Tibial nerve (tissue), 4 donors: ENCODE measurements around the gene DLX1. TPM values are rescaled to one million over a fixed set of nuclear protein-coding genes. Genes with fewer than 3 reads are reported as not detected.
A peak's percentile ranks its signal among the peaks of the same experiment; 100 is the strongest.
"Not testable (repeated sequence)": the region's sequence is repeated elsewhere in the genome, so short reads cannot be mapped to it uniquely, and the experiment has no call there.

Experiments
- DNase-seq, 2 donors: peaks; one replicate each; pipeline ENCODE4 v3.0.0-alpha.2; 2019; ENCODE audit warnings: low spot score in 2 of 2
- H3K27ac ChIP-seq, 4 donors: fragments of 200-600 bp; sonication (generic) in 3 of 4; one replicate each; pipeline ENCODE4 v1.5.1; 2017 to 2019; ENCODE audit warnings: mild to moderate bottlenecking in 1 of 4
- H3K27me3 ChIP-seq, 2 donors: fragments of 200-600 bp; sonication (generic) in 1 of 2; one replicate each; pipeline versions ENCODE4 v1.5.1 to v1.6.0; 2017 to 2019
- H3K36me3 ChIP-seq, 3 donors: fragments of 200-600 bp; sonication (generic); one replicate each; pipeline ENCODE4 v1.5.1; 2018 to 2019
- H3K4me1 ChIP-seq, 4 donors: fragments of 200-600 bp; sonication (generic) in 3 of 4; one replicate each; pipeline ENCODE4 v1.5.1; 2017 to 2019
- H3K4me3 ChIP-seq, 4 donors: fragments of 200-600 bp; sonication (generic) in 3 of 4; one replicate each; pipeline ENCODE4 v1.5.1; 2017 to 2019; ENCODE audit warnings: mild to moderate bottlenecking in 1 of 4, moderate library complexity in 1 of 4
- H3K9me3 ChIP-seq, 4 donors: fragments of 200-600 bp; sonication (generic) in 3 of 4; one replicate each; pipeline ENCODE4 v1.5.1; 2017 to 2019
- EP300 ChIP-seq, 2 donors: sonication (generic); formaldehyde crosslinking; IDR thresholded peaks; one replicate each; pipeline ENCODE4 v1.6.1; 2017; ENCODE audit warnings: antibody characterized with exemption in 2 of 2, mild to moderate bottlenecking in 1 of 2
- POLR2A ChIP-seq, 2 donors: fragments of 450-650 bp; IDR thresholded peaks; one replicate each; pipeline ENCODE4 v1.6.1; 2017; ENCODE audit warnings: antibody characterized with exemption in 2 of 2, mild to moderate bottlenecking in 2 of 2, moderate library complexity in 2 of 2
- WGBS, 2 donors: methylation state at CpG; one replicate each; pipeline ENCODE4 v1.1.5; 2018; 5-methylcytosine and 5-hydroxymethylcytosine counted together
- total RNA-seq, 4 donors: library from RNA; depleted of rRNA; stranded (reverse); fragments of >200 nt; gene quantifications; one replicate each; pipeline ENCODE4 v1.1.0, GENCODE V29; 2016
- TF ChIP-seq, protein P1 (sequence below), 5 experiments: fragments of 200-600 bp in 3 of 5; fragments of 450-650 bp in 2 of 5; sonication (generic) in 3 of 5; IDR thresholded peaks; one replicate each; pipeline ENCODE4 v1.5.1; 2016 to 2019; ENCODE audit warnings: antibody characterized with exemption in 5 of 5, mild to moderate bottlenecking in 3 of 5, moderate library complexity in 2 of 5

Gene DLX1
- total RNA-seq, 4 donors from 2014 or later = 0.44 TPM; not detected in 3

DNA sequence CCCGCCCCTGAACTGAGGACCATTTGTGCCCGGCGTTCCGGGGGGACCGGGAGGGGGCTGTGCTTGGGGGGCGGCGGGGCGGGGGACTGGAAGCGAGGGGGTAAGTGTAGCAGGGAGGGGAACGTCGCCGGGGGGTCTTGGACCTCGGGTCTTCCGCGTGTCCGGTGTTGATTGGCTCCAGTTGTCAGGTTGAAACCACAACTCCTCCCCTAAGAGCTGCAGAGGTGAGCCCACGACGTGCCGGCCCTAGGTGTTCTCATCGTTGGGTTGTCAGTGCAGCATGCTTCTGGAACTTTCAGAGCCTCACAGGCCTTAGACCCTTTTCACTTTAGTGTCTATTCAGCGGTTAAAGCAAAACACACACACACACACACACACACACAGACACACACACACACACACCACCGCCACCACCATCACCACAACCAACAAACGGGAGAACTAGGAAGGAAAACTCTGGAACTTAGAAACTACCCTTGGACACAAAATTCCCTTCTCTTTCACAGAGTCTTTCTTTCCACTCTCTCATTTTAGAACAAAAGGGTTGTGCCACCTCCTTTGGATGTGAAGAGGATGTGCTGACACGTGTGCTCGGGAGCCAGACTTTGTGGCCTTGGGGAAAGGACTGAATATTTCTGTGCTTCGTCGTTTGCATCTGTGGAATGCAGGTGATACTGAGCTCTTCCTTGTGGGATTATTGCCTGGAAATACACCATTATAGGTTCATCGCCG is 24.1 kb downstream of the DLX1 start:
- H3K4me3 ChIP-seq = no peak overlapping the region
- no peak overlapping the region for H3K27ac ChIP-seq
- 44 to 48% methylated on average over 29 of the region's 29 CpGs for WGBS, 2 donors
- no peaks in the 10 kb centered on the region for H3K36me3 ChIP-seq
- H3K4me1 ChIP-seq = peaks cover 0 to 22% (median 10%) of the 10 kb centered on the region in 4 donors
- TF ChIP-seq, protein P1, sequence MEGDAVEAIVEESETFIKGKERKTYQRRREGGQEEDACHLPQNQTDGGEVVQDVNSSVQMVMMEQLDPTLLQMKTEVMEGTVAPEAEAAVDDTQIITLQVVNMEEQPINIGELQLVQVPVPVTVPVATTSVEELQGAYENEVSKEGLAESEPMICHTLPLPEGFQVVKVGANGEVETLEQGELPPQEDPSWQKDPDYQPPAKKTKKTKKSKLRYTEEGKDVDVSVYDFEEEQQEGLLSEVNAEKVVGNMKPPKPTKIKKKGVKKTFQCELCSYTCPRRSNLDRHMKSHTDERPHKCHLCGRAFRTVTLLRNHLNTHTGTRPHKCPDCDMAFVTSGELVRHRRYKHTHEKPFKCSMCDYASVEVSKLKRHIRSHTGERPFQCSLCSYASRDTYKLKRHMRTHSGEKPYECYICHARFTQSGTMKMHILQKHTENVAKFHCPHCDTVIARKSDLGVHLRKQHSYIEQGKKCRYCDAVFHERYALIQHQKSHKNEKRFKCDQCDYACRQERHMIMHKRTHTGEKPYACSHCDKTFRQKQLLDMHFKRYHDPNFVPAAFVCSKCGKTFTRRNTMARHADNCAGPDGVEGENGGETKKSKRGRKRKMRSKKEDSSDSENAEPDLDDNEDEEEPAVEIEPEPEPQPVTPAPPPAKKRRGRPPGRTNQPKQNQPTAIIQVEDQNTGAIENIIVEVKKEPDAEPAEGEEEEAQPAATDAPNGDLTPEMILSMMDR (IDR thresholded peaks at IDR 0.05) = no peak
- TF ChIP-seq EP300 (IDR thresholded peaks at IDR 0.05) (no peak), POLR2A (IDR thresholded peaks at IDR 0.05) (no peak)
- no peaks in the 10 kb centered on the region for H3K9me3 ChIP-seq
- DNase-seq = no peak
- H3K27me3 ChIP-seq = peaks cover 4 to 68% of the 10 kb centered on the region in 2 donors

GRCh38 chr2:172109988-172110811 is 24.9 kb downstream of the DLX1 start:
- peaks cover 0 to 22% (median 10%) of the 10 kb centered on the region in 4 donors for H3K4me1 ChIP-seq
- 72 to 76% methylated on average over 27 to 31 of the region's 31 CpGs for WGBS, 2 donors
- TF ChIP-seq, protein P1 (IDR thresholded peaks at IDR 0.05) = no peak
- no peak for TF ChIP-seq EP300 (IDR thresholded peaks at IDR 0.05)
- TF ChIP-seq POLR2A (IDR thresholded peaks at IDR 0.05) = no peak
- H3K4me3 ChIP-seq = no peak overlapping the region
- no peaks in the 10 kb centered on the region for H3K36me3 ChIP-seq
- H3K27ac ChIP-seq = no peak overlapping the region
- no peaks in the 10 kb centered on the region for H3K9me3 ChIP-seq
- H3K27me3 ChIP-seq = peaks cover 4 to 60% of the 10 kb centered on the region in 2 donors
- no peak for DNase-seq

DNA sequence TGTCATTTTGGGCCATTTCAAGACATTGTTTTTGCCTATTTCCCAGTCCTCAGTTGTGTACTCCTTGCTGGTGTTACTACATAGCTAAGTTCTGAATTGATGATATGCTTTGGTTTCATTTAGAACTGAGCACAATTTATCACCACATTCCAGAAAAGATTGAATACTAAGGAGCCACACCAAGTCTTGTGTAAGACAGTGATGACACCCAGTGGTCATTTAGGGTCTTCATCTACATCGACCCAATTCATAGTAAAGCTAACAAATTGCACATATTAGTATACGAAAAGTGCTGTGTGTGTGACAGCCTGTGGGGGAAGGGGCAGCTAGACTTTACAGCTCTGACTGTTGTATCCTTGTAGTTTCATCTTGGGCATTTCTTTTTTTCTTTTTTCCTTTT is 28.3 kb downstream of the DLX1 start:
- 10 to 13% methylated on average over 2 of the region's 2 CpGs for WGBS, 2 donors
- Histone ChIP-seq H3K4me1 (no peaks in the 10 kb centered on the region), H3K36me3 (no peaks in the 10 kb centered on the region), H3K27me3 (peaks cover 0 to 30% of the 10 kb centered on the region in 2 donors), H3K27ac (no peak overlapping the region), H3K9me3 (no peaks in the 10 kb centered on the region), H3K4me3 (no peak overlapping the region)
- no peak for DNase-seq
- TF ChIP-seq EP300 (IDR thresholded peaks at IDR 0.05) = no peak
- TF ChIP-seq, protein P1 (IDR thresholded peaks at IDR 0.05) = peak in 4 of 5 experiments; percentile 8 to 39 (median 18)

DNA sequence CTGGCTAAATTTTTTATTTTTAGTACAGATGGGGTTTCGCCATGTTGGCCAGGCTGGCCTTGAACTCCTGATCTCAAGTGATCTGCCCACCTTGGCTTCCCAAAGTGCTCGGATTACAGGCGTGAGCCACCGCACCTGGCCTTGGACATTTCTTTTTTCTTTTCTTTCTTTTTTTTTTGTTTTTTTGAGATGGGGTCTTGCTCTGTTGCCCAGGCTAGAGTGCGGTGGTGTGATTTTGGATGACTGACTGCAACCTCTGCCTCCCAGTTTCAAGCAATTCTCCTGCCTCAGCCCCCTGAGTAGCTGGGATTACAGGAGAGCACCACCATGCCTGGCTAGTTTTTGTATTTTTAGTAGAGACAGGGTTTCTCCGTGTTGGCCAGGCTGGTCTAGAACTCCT is 28.9 kb downstream of the DLX1 start:
- 89 to 91% methylated on average over 6 of the region's 6 CpGs for WGBS, 2 donors
- H3K9me3 ChIP-seq, H3K4me1 ChIP-seq, H3K27ac ChIP-seq, DNase-seq, H3K4me3 ChIP-seq, H3K36me3 ChIP-seq: not testable (repeated sequence)
- H3K27me3 ChIP-seq = peaks cover 0 to 24% of the 10 kb centered on the region in 2 donors

DNA sequence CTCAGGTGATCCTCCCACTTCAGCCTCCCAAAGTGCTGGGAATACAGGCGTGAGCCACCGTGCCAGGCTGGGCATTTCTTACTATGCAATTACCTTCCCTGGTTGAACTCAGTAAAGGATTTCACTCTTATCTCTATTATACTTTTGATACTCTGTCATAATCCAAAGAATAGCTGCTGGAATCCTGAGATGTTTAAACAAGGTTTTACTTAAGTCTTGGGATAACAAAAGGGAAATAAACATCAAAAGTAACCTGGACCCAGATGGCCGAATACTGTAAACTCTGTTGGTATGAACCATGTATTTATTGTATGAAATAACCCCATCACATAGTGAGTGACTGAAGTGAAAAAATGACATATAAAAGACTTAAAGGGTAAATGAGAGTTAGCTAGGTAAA is 29.3 kb downstream of the DLX1 start:
- H3K9me3 ChIP-seq = no peaks in the 10 kb centered on the region
- no peaks in the 10 kb centered on the region for H3K4me1 ChIP-seq
- 85 to 87% methylated on average over 3 of the region's 3 CpGs for WGBS, 2 donors
- no peak overlapping the region for H3K4me3 ChIP-seq
- TF ChIP-seq, protein P1 (IDR thresholded peaks at IDR 0.05) = no peak
- TF ChIP-seq EP300 (IDR thresholded peaks at IDR 0.05) = no peak
- TF ChIP-seq POLR2A (IDR thresholded peaks at IDR 0.05) = no peak
- DNase-seq = no peak
- peaks cover 0 to 20% of the 10 kb centered on the region in 2 donors for H3K27me3 ChIP-seq
- no peaks in the 10 kb centered on the region for H3K36me3 ChIP-seq
- H3K27ac ChIP-seq = no peak overlapping the region
